Astrocyte (in vitro differentiated cells and primary cell): Measurements from ENCODE around the gene KLK7.

Experiments
- EZH2 ChIP-seq: IDR thresholded peaks from 2 replicates; pipeline ENCODE4 v1.6.1; 2012; ENCODE audit warnings: mild to moderate bottlenecking, low read length, inconsistent platforms; ENCODE audit not compliant: insufficient read depth
- TF ChIP-seq, protein P1 (sequence below): IDR thresholded peaks from 2 replicates; pipeline ENCODE4 v1.5.1; 2011; ENCODE audit warnings: low read depth, mild to moderate bottlenecking, inconsistent platforms, low read length, moderate library complexity; ENCODE audit not compliant: insufficient read depth

DNA sequence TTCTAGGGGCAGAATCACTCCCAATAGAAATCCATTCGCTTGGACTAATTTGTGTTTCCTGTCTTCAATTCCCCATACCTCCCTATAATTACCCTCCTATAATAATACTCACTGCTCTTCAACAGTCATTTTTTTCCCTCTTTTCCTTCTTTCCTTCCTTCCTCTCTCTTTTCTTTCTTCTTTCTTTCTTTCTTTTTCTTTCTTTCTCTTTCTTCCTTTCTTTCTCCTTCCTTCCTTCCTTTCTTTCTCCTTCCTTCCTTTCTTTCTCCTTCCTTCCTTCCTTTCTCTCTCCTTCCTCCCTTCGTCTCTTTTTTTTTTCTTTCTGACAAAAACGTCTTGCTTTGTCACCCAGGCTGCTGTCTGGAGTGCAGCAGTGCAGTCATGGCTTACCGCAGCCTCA lies 38.9 kb downstream of the KLK7 start:
- TF ChIP-seq, protein P1, sequence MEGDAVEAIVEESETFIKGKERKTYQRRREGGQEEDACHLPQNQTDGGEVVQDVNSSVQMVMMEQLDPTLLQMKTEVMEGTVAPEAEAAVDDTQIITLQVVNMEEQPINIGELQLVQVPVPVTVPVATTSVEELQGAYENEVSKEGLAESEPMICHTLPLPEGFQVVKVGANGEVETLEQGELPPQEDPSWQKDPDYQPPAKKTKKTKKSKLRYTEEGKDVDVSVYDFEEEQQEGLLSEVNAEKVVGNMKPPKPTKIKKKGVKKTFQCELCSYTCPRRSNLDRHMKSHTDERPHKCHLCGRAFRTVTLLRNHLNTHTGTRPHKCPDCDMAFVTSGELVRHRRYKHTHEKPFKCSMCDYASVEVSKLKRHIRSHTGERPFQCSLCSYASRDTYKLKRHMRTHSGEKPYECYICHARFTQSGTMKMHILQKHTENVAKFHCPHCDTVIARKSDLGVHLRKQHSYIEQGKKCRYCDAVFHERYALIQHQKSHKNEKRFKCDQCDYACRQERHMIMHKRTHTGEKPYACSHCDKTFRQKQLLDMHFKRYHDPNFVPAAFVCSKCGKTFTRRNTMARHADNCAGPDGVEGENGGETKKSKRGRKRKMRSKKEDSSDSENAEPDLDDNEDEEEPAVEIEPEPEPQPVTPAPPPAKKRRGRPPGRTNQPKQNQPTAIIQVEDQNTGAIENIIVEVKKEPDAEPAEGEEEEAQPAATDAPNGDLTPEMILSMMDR, result no peak
- no peak for TF ChIP-seq EZH2
